Vagina (tissue), 2 donors: ENCODE measurements around the gene ACSL5. TPM values are rescaled to one million over a fixed set of nuclear protein-coding genes. Genes with fewer than 3 reads are reported as not detected.

ENCODE experiments used
- DNase-seq, 2 donors: peaks; one replicate each; pipeline ENCODE4 v3.0.0-alpha.2; 2017; ENCODE audit errors: extremely low spot score in 2 of 2
- H3K27ac ChIP-seq: fragments of 200-600 bp; sonication (generic); one replicate; pipeline ENCODE4 v1.5.1; 2019
- H3K27me3 ChIP-seq: fragments of 200-600 bp; sonication (generic); one replicate; pipeline ENCODE4 v1.5.1; 2019
- H3K36me3 ChIP-seq, 2 donors: fragments of 200-600 bp; sonication (generic); one replicate each; pipeline ENCODE4 v1.5.1; 2017 to 2019
- H3K4me1 ChIP-seq: fragments of 200-600 bp; sonication (generic); one replicate; pipeline ENCODE4 v1.5.1; 2019
- H3K4me3 ChIP-seq, 2 donors: fragments of 200-600 bp; sonication (generic); 1 replicate in 1 of 2; 2 replicates in 1 of 2; pipeline ENCODE4 v1.5.1; 2016 to 2019
- H3K9me3 ChIP-seq: fragments of 200-600 bp; sonication (generic); one replicate; pipeline ENCODE4 v1.5.1; 2019
- CTCF ChIP-seq, 3 experiments: fragments of 450-650 bp in 2 of 3; fragments of 200-600 bp in 1 of 3; sonication (generic) in 1 of 3; IDR thresholded peaks; one replicate each; pipeline ENCODE4 v1.5.1; 2017 to 2019; ENCODE audit warnings: antibody characterized with exemption in 3 of 3, mild to moderate bottlenecking in 2 of 3, moderate library complexity in 2 of 3
- POLR2A ChIP-seq, 2 donors: fragments of 450-650 bp; IDR thresholded peaks; one replicate each; pipeline ENCODE4 v1.6.1; 2017; ENCODE audit warnings: antibody characterized with exemption in 2 of 2, mild to moderate bottlenecking in 2 of 2, moderate library complexity in 2 of 2
- POLR2AphosphoS5 ChIP-seq, 2 donors: sonication (generic); formaldehyde crosslinking; IDR thresholded peaks; one replicate each; pipeline ENCODE4 v1.9.0; 2017; ENCODE audit warnings: antibody characterized with exemption in 2 of 2, mild to moderate bottlenecking in 2 of 2, low read depth in 1 of 2; ENCODE audit not compliant: insufficient read depth in 1 of 2
- intact Hi-C: fragments of 100-400 bp; cut with DNase I; formaldehyde crosslinking; loops from one replicate; pipeline ENCODE4 v1.15.1; 2023
- total RNA-seq: library from RNA; depleted of rRNA; stranded (reverse); fragments of >200 nt; gene quantifications from one replicate; pipeline ENCODE4 v1.2.3, GENCODE V29; 2016

The ACSL5 gene
- total RNA-seq, 1 donor from 2014 or later, result 8.3 TPM

DNA sequence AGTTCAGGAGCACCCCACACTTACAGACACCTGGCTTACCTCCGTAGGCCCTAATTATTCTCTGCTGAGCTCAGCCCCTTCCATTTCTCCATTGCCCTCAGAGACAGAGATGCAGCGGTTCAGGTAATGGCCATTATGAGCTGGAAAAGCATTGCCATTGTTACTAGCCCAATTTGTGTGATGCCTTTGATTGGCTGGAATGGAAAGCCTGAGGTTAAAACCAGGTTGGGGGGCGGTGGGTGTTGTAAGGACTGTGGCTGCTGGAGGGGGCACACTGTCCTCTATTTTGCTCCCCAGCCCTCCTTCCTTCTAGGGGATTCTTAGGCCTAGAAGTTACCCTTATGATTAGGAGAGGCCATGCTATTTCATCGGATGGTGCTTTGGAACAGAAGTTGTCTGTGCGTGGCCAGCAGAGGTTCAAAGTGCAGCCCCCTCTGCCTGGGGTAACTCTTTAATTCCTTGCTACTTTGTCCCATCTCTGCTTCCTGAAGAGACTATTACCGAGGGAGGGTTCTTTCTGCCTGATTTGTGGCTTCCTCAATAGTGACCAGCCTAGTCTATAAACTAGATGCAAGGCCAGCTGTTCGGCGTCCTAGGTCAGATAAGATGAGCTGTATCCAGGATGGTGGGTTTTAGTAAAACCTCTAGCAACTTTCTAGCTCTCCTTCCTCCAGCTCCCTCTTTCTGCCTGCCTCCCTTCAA, 14.2 kb upstream of the ACSL5 start:
- TF ChIP-seq CTCF (IDR thresholded peaks at IDR 0.05) (no peak), POLR2A (IDR thresholded peaks at IDR 0.05) (no peak), POLR2AphosphoS5 (IDR thresholded peaks at IDR 0.05; ENCODE audit: insufficient read depth in 1 of 2, low read depth in 1 of 2) (no peak)
- Histone ChIP-seq H3K9me3 (no peaks in the 10 kb centered on the region), H3K27ac (peak overlapping the region; percentile 31), H3K4me1 (peaks cover 31% of the 10 kb centered on the region), H3K27me3 (no peaks in the 10 kb centered on the region), H3K36me3 (no peaks in the 10 kb centered on the region), H3K4me3 (no peak overlapping the region)
- DNase-seq, result peak in 1 of 2 donors; percentile 22
- intact Hi-C loops, result no loop called here

GRCh38 chr10:112360308-112361270, 13.3 kb upstream of the ACSL5 start:
- TF ChIP-seq POLR2AphosphoS5 (IDR thresholded peaks at IDR 0.05; ENCODE audit: insufficient read depth in 1 of 2, low read depth in 1 of 2) (peak in 1 of 2 donors; percentile 40), POLR2A (IDR thresholded peaks at IDR 0.05) (no peak), CTCF (IDR thresholded peaks at IDR 0.05) (no peak)
- no peaks in the 10 kb centered on the region for H3K27me3 ChIP-seq
- H3K27ac ChIP-seq, result peak overlapping the region; percentile 31
- H3K9me3 ChIP-seq, result no peaks in the 10 kb centered on the region
- H3K36me3 ChIP-seq, result no peaks in the 10 kb centered on the region
- no peak overlapping the region for H3K4me3 ChIP-seq
- peak in 1 of 2 donors; percentile 84 for DNase-seq
- peaks cover 31% of the 10 kb centered on the region for H3K4me1 ChIP-seq
- intact Hi-C loops, result no loop called here

GRCh38 chr10:112361951-112362751, 11.8 kb upstream of the ACSL5 start:
- no peak overlapping the region for H3K4me3 ChIP-seq
- H3K4me1 ChIP-seq, result peaks cover 31% of the 10 kb centered on the region
- peak in 1 of 2 donors; percentile 89 for DNase-seq
- TF ChIP-seq CTCF (IDR thresholded peaks at IDR 0.05) (no peak), POLR2A (IDR thresholded peaks at IDR 0.05) (no peak), POLR2AphosphoS5 (IDR thresholded peaks at IDR 0.05; ENCODE audit: insufficient read depth in 1 of 2, low read depth in 1 of 2) (peak in 1 of 2 donors; percentile 70)
- H3K27me3 ChIP-seq, result no peaks in the 10 kb centered on the region
- H3K27ac ChIP-seq, result peak overlapping the region; percentile 31
- intact Hi-C loops, result no loop called here
- H3K36me3 ChIP-seq, result no peaks in the 10 kb centered on the region
- no peaks in the 10 kb centered on the region for H3K9me3 ChIP-seq

- TF ChIP-seq POLR2A (IDR thresholded peaks at IDR 0.05), result no peak
- TF ChIP-seq CTCF (IDR thresholded peaks at IDR 0.05), result no peak
- TF ChIP-seq POLR2AphosphoS5 (IDR thresholded peaks at IDR 0.05; ENCODE audit: insufficient read depth in 1 of 2, low read depth in 1 of 2), result no peak
Measured at GRCh38 chr10:112362833-112363232, 11.1 kb upstream of the ACSL5 start.

More at GRCh38 chr10:112362833-112363232, 11.1 kb upstream of the ACSL5 start:
- Histone ChIP-seq H3K36me3 (no peaks in the 10 kb centered on the region), H3K9me3 (no peaks in the 10 kb centered on the region), H3K27ac (peak overlapping the region; percentile 2), H3K4me3 (no peak overlapping the region), H3K27me3 (no peaks in the 10 kb centered on the region), H3K4me1 (peaks cover 31% of the 10 kb centered on the region)
- intact Hi-C loops, result no loop called here
- DNase-seq, result peak in 1 of 2 donors; percentile 81
